ENCODE measurements around the gene OR9A4.

- no peak for TF ChIP-seq CTCF (IDR thresholded peaks at IDR 0.05)
- no peak for TF ChIP-seq POLR2A (IDR thresholded peaks at IDR 0.05)
Observed at GRCh38 chr7:141872931-141873330, 43.3 kb upstream of the OR9A4 start.

Measured in right lobe of liver (tissue), 4 donors.